NCI-H748 (cell line): ENCODE measurements around the gene NR4A3.

Experiments
- DNase-seq: peaks from one replicate; lab custom pipeline; 2025; ENCODE audit not compliant: unreplicated experiment; lab: John Stamatoyannopoulos, UW

Gene NR4A3

DNA sequence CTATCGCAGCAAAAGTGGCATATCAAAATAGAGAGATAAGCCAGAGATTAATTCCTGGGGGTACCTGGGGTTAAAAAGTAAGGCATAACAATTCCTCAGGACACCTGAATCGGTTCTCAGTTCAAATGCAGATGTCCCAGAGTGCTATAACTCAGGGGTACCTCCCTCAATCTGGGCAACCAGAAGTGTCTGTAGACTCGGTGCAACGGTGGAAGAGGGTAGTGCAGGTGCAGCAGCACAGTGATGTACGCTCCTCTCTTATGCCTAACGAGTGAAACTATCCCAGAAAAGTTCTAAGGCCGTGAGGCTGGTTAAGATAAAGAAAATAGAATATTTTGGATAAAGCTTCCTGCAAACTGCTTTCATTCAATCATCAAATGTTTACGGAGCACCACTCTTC, 7.9 kb upstream of the NR4A3 start:
- DNase-seq, result no peak

DNA sequence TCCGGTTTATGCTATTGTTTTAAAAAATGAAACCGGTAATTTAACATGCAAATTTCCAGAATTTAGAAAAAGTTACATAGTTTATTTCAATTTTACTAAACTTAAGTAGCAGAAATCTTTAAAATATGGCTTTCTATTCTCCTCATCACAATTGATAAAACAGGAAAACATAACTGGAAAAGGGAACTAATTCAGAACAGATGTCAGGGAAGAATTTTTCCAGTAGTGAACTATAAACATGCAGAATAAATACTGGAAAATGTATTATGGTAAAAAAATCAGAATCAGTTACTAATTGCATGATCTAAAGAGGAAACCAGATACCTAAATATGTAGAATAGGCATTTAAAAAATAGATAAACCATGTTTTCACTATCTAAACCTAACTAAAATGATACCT, 7.3 kb upstream of the NR4A3 start:
- DNase-seq, result no peak

DNA sequence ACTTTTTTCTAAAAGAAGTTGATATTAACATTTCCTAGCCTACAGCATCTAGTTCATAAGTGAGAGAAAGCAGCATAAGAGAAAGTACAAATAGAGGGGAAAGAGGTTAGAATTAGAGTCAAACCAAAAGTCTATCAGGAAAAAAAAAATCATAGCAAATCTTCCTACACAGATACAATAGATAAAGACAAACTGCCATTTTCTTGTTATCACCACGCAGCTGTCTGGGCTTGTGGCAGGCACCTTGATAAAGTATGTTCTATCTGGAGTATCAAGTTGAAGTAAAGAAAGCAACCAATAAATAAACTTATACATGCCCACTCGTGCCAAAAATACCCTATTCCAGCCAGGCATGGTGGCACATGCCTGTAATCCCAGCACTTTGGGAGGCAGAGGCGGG, 5.3 kb upstream of the NR4A3 start:
- no peak for DNase-seq

DNA sequence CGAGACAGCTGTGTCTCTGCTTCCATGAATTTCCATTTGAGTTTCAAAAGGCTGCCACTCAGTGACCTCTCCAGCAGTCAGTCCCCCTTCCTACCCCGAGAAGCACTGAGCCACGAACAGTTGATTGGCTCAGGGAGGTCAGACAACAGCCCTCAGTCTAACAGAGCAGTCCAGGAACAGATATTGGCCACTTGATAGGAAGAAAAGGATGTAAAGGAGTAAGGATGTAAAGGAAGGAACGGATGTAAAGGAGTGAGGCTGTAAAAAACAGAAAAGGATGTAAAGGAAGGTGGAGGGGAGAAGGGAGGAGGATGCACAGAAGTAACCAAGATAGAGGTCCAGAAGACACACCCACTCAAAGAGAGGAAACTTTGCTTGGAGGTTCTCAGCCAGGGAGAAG, 3.2 kb upstream of the NR4A3 start:
- peak; percentile 21 for DNase-seq

DNA sequence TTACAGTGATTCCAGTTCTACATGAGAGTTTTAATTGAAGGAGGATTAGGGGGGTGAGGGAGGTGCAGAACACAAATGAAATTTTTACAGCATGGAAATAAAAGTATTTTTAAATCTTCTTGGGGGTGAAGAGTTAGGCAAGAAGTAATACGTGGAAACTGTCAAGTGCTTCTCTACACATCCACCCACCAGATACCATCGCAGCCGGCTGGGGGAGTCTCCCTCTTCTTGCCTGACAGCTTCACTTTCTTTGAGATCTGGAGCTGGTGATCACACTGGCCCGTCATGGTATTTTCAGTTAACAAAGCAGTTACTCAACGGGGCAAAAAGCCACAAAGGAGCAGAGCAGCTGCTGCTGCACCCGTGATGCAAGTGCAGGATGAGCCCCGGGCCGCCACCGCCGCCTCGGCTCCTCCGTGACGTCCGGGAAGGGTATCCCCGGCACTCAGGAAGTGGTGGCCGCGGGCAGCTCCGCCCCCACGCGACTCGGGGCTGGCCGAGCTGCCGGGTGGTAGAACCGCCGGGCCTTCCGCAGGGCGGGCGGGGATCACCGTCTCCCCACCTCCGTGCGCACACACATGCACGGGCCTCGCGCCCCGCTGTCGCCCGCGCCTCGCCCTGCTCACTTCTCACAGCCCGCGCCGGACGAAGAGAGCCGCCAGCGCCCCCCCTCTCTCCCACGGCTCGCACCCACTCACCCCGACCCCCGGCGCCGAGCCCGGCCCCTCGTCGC, 2.4 kb upstream of the NR4A3 start:
- peak; percentile 90 for DNase-seq

DNA sequence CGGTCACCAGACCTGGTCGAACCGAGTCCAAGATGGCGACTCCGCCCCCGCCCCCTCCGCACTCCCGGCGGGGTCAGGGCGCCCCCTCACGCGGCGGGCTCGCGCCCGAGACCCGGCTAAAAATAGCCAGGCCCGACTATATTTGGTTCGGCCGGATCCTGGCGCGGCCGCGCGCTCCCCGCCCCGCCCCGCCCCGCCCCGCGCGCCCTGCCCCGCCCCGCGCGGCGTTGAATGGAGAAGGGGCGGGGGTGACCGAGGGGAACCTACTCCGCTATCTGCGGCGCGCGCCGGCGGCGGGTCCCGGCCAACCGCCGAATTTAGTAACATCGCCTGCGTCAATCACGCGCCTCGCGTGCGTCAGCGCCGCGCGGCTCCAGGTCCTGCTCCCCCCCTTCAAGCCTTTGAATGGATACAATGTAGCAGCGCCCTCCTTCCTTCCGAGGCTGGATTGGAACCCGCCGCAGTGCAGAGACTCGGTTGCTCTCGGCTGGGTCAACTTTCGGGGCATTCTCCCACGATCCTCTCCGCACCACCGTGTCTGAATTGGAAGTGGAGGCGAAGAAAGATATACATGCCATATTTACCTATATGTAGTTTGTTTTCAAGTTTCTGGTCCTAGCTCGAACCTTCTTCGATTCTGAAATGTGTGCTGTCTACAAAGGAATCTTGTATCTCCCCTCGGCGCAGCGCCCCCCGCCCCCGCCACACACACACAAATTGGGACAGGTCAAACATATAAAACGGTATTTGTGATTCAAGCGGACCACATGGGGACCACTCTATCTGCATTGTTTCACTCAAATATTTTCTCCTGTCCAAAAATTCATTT, 1.6 kb upstream of the NR4A3 start:
- peak; percentile 98 for DNase-seq

DNA sequence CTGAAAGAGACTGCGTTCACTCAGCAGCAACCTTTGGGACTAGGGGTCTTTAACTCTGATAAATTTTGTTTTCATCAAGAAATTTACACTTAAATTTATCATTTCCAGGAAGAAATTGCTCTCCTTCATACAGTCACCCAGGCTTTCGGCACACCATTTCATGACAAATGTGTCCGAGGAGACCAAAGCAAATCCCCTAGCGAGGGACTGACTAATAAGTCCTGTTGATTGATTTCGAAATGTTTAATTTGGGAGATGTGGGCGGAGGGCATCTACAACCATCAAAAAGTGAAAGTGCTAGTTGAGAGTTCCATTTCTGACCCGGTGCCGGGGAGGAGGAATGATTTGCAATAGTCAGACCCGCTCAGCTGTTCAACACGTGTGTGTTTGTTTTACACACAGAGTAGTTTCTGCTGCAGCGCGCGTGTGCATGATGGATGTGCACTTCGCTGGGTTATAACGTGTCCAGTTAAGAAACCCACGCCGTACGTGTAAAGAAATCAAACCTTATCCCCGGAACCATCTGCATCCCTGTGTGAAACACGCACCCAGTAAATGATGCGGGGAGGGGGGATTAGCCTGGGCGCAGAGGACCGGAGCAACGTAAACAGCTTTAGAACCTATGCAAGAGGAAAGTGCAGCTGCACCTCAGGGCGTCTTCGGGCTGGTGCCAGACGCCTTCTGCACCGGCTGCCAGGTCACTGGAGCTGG, 845 bp upstream of the NR4A3 start:
- peak; percentile 80 for DNase-seq

DNA sequence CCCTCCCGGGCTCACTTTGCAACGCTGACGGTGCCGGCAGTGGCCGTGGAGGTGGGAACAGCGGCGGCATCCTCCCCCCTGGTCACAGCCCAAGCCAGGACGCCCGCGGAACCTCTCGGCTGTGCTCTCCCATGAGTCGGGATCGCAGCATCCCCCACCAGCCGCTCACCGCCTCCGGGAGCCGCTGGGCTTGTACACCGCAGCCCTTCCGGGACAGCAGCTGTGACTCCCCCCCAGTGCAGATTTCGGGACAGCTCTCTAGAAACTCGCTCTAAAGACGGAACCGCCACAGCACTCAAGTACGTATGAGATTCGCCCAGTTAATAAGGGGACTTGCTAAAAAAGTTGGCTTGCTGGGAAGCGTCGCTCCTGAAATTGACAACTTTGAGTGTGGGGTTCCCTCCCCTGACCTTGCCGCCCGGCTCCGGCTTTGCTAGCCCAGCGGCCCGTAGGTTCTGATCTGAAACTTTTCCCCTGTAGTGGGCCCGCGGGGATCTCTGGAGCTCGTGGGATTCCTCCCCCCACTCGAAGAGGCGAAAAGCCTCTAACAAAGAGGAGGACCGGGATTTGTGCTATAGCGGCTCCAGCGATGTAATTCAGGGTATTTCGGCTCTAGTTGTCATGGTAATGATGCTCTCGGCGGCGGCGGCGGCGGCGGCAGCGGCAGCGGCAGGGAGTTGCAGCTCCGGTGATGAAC, 572 bp downstream of the NR4A3 start:
- peak; percentile 75 for DNase-seq

DNA sequence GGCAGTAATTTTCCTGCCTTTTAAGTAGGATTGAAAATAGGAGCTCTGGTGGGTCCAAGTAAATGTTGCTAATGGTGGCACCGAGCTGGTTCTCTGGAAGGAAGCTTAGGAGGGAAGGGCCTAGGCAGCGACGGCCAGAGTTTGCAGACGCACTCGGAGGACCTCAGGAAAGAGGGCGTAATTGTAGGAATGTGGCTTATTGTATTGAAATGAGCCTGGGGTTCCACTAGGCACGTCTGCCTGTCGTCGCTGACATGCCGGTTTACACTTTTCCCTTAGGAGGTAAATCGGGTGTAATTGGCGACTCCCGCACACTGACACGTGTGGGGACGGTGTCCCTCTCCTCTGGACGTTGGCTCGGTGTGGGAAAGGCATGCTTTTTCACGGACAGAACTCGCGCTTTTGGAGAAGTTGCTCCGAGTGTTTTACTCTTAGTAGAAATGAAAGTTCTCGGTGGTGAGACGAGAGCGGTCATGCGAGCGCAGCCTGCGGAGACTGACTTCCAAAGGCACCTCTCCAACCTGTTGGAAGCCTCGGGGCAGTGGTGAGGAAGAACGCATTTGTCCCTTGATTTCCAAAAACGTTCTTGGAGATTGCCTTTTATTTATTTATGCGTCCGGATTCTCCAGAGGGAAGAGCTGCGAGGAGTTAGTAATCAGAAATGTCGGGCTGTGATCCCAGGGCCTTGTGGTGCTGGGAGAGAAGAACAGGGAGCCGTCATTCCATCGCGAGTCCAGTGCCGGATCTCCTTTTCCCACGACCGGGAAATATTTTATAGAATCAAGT, 1.3 kb downstream of the NR4A3 start:
- peak; percentile 75 for DNase-seq

DNA sequence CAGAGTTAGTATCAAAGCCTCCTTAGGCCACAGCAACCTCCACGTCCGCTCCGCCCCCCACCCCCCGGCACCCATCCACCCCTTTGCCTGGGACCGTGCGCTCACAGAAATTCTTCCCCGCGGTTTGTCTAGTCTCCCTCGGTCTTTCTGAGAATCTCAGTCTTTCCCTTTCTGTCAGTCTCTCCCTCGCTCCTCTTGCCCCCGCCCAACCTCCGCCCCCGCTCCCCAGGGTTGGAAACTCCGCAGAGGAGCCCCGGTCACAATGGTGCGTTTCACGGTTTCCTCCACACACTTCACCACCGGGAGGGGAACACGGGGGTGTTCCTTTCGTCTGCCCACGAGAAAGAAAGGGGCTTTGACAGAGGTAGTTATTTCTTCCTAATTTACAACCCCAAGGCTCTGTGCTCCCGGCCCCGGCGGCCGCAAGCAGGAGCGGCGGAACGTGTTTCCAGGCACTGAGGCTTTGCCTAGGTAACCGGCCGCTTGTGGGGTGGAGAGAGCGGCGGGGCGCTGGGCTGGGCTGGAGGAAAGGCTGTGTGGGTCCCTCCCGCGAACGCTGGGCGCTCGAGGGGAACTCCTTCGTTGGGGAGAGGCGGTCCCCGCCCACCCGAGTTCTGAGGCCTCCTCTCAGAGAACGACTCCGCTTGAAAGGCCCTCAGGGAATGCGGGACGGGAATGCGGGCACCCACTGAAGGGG, 2.1 kb downstream of the NR4A3 start:
- DNase-seq, result peak; percentile 55

DNA sequence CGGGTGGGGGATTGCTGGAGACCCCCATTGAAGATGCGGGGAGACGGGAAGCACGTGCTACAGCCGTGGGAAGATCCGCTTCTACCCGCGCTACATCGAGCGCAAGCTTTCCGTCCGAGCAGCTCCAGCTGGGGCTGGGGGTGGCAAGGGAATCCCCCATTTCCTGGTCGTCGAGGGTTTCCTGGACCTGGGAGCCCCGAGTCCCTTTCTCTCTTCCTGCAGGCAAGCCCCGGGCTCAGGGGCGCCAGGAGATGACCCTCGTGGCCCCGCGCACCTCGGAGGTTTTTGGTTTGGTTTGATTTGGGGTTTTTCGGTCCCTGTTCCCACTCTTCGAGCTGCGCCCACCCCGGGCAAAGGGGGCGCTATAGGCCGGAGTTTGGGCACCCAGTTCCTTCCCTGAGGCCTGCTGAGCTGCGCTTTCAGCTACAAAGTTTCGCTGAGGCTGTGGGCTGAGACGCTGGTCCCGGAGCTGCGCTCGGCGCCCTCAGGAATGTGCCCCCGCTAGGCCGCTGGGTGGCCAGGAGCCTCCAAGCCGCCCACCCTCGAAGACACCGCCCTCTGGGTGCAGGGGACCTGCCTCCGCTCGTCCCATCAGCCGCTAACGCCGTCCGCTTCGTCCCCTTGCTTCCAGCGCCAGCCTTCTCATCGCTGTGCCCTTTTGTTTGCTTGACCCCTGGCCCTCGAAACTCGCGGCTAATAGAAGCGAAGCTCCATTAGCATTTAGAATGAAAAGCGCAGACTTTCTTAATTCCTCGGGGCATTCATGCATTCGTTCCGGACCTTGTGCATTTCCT, 2.9 kb downstream of the NR4A3 start:
- peak; percentile 62 for DNase-seq

DNA sequence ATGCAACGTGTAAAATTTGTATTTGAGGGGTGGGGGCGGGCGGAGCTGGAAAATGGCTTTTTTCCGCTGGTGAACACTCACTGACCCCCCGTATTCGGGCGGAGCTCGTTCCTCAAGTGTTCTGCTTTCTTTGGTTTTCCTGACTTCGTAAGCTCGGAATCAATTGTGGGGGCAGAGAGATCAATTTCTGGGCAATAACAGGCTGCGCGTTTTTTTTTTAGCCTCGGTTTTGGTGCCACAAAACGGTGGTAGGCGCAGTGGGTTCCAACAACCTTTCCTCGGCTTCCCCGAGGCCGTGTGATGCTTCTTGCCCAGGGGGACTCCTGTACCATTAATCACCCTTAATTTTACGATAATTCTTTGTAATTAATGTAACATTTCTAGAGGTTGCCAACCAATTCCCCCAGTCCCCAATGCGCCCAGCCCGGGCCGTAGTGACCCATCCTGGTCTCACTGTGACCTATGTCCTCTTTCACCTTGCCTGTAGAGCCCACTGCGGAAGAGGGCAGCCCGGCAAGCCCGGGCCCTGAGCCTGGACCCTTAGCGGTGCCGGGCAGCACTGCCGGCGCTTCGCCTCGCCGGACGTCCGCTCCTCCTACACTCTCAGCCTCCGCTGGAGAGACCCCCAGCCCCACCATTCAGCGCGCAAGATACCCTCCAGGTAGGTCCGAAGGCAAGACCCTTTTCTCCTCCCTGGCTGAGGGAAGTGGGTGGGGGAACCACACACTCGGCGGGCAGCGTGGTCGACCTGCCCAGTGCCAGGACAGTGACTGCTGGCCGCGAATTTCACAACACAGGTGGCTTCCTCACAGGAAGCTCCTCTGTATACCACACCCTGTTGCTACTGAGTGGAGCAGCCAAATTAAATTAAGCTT, 3.7 kb downstream of the NR4A3 start:
- DNase-seq, result no peak

DNA sequence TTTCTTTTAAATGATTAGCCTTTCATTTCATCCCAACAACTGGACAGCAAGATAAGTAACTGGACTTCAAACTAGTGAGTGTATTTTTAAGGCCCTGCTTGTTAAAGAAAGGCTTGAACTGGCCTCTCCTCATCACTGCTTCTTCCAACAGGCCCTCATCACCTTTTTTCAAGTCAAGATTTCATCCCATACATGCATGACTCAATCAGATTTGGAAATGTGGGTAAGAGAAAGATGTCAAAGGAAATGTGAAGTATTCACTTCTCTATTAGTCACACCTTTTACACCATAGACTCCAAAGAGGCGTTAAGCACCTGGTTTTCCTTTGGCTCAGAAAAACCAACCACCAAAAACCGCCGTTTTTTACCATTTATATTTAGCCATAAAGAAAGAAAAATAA, 4.9 kb downstream of the NR4A3 start:
- DNase-seq, result no peak

DNA sequence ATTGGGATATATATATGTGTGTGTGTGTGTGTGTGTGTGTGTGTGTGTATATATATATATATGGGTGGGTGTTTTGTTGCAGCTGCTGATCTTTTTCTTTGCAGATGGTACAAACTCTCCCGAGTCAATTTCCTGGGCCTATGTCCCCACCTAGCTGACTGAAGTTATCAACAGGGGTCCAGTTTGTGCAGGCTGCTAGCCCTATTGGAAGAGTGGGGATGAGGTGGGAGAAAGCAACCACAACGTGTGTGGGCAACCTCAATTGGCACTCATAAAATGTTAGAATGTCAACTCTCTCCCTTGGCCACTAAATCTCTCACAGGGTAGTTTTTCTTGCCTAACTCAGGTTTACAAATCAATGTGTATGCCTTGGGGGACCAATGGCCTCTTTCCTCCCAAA, 5.6 kb downstream of the NR4A3 start:
- no peak for DNase-seq

DNA sequence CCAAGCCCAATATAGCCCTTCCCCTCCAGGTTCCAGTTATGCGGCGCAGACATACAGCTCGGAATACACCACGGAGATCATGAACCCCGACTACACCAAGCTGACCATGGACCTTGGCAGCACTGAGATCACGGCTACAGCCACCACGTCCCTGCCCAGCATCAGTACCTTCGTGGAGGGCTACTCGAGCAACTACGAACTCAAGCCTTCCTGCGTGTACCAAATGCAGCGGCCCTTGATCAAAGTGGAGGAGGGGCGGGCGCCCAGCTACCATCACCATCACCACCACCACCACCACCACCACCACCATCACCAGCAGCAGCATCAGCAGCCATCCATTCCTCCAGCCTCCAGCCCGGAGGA, 6.3 kb downstream of the NR4A3 start:
- DNase-seq, result no peak

DNA sequence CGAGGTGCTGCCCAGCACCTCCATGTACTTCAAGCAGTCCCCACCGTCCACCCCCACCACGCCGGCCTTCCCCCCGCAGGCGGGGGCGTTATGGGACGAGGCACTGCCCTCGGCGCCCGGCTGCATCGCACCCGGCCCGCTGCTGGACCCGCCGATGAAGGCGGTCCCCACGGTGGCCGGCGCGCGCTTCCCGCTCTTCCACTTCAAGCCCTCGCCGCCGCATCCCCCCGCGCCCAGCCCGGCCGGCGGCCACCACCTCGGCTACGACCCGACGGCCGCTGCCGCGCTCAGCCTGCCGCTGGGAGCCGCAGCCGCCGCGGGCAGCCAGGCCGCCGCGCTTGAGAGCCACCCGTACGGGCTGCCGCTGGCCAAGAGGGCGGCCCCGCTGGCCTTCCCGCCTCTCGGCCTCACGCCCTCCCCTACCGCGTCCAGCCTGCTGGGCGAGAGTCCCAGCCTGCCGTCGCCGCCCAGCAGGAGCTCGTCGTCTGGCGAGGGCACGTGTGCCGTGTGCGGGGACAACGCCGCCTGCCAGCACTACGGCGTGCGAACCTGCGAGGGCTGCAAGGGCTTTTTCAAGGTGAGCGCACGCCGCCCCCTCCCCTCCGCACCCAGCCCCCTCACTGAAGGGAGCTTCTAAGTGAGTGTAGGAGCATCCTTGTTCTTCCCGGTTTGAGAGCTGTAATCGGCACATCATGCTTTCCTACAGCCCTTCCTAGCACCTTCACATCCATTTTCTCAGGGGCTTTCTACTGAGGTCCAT, 6.9 kb downstream of the NR4A3 start:
- no peak for DNase-seq

DNA sequence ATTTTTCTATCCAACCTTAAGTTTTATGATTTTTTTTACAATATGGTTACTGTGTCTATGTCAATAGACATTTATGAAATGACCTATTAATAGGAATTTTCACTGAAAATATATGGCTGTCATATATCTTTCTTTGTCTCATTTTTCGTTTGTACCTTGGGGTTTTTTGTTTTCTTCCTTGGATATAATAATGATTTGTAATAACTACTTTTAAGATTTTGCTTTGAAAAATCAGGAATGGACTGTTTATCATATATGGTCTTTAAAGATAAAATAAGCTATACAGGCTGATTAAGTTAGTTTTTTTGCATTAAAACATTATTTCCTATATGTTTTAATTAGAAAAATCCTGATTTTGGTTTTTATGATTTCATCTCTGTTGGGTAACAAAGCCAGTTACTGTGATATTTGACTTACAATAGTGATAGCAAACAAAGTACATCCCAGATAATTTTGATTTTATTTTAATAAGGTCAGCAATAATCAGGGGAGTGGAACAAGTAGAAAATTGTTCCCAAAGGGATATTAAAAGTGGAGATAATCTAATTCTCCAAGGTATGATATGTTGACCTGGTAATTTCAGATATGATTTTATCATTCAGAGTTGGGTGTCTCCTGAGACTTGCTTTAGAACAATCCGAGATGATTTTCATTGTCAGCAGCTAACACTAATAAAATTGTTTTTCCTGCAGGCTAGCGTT, 10.3 kb downstream of the NR4A3 start:
- no peak for DNase-seq
